ENCODE measurements around the gene ZFPM1.
A peak's percentile ranks its signal among the peaks of the same experiment; 100 is the strongest.

The ZFPM1 gene

GRCh38 chr16:88435437-88436355 is 17.4 kb upstream of the ZFPM1 start:
- no peak for DNase-seq

DNA sequence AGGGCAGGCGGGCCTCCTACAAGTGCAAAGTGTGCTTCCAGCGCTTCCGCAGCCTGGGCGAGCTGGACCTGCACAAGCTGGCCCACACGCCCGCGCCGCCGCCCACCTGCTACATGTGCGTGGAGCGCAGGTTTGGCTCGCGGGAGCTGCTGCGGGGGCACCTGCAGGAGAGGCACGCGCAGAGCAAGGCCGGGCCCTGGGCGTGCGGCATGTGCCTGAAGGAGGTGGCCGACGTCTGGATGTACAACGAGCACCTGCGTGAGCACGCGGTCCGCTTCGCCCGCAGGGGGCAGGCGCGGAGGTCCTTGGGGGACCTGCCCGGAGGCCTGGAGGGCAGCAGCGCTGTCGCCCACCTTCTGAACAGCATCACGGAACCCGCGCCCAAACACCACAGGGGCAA is 16.3 kb upstream of the ZFPM1 start:
- no peak for DNase-seq

- no peak for DNase-seq
Observed at GRCh38 chr16:88437367-88437964, 15.6 kb upstream of the ZFPM1 start.

- no peak for DNase-seq
Observed at GRCh38 chr16:88438084-88438870, 14.8 kb upstream of the ZFPM1 start.

GRCh38 chr16:88439016-88439415 is 14.1 kb upstream of the ZFPM1 start:
- DNase-seq = no peak

DNA sequence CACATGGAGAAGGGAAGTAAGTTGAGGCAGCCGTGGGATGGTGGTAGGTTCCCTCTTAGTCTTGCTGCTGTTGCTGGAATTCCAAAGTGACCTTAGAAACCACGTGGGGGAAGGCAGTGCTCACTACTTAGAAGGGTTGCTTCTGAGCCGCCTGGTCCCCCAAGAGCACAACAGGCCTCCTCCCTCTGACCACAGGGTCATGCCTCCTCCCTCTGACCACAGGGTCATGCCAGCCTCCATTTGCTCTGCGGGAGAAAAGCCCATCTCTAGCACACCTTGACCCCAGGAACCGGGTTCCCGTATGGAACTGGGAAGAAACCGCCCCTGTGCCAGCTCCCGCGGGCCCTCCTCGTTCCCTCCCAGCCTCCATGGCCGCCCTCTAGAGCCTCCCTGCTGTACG is 13.4 kb upstream of the ZFPM1 start:
- DNase-seq = no peak

GRCh38 chr16:88440111-88440510 is 13.0 kb upstream of the ZFPM1 start:
- DNase-seq = no peak

DNA sequence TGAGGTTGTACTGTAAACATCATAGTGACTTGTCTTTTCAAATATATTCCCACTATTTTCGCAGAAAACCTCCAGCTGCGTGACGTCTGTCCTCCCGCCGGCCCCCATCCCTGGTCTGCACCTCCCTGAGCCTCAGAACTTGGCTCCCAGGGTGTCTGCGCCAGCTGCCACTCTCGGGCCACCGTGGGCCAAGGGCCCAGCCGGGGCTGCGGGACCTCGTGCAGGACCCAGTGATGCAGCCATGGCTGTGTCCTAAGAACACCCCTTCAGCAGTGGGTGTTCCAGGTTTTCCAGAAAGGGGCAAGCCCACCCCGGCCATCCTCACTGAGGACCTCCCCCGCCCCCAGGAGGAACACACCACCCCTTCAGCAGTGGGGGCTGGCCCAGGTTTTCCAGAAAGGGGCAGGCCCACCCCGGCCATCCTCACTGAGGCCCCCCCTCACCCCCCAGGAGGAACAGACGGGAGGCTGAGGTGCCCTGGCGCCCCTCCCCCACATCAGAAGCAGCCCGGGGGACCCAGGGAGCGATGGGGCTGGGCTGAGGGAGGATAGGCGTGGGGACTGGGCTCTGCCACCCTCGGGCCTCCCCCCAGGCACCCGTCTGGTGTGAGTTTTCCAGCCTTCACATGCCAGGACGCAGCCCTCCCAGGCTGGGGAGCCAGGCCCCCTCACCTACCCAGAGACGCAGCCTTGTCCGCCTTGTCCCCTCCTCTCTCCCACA is 12.2 kb upstream of the ZFPM1 start:
- no peak for DNase-seq

- DNase-seq = no peak
Observed at GRCh38 chr16:88441460-88441859, 11.6 kb upstream of the ZFPM1 start.

- no peak for DNase-seq
Observed at GRCh38 chr16:88442383-88442726, 10.7 kb upstream of the ZFPM1 start.

DNA sequence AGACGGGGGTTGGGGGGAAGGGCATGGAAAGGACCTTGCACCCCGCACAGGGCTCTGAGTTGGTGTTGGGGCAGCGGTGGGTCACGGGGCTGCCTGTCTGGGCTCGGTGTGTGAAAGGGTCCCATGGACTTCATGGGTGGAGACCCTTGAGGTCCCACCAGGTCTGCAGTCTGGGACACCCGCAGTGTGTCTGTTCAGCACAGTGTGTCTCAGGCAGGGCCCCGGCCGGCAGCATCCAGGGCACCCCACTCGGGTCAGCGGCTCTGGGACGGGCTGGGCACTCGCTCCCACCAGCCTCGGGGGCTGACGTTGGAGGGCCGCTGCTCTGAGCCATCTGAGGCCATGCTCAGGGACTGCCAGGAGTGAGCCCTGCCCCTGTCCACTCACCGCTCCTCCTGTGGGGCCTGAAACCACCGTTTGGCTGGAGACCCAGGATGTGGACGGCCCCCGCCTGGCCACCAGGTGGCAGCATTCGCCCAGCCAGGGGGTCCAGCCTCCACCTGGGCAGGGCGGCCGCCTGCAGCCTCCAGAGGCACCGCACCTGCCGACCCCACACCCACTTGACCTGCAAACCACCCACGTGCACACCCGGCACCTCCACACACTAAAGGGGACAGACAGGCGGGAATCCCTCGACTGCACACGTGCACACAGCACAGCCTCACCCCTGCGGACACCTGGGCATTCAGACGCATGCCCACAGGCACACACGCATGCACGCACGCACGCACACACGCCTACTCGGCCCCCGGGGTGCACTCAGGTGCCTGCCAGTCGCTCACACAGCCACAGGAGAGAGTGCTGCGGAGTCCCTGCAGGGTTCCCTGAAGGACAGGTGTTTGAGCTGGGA is 10.1 kb upstream of the ZFPM1 start:
- peak; percentile 33 for DNase-seq

DNA sequence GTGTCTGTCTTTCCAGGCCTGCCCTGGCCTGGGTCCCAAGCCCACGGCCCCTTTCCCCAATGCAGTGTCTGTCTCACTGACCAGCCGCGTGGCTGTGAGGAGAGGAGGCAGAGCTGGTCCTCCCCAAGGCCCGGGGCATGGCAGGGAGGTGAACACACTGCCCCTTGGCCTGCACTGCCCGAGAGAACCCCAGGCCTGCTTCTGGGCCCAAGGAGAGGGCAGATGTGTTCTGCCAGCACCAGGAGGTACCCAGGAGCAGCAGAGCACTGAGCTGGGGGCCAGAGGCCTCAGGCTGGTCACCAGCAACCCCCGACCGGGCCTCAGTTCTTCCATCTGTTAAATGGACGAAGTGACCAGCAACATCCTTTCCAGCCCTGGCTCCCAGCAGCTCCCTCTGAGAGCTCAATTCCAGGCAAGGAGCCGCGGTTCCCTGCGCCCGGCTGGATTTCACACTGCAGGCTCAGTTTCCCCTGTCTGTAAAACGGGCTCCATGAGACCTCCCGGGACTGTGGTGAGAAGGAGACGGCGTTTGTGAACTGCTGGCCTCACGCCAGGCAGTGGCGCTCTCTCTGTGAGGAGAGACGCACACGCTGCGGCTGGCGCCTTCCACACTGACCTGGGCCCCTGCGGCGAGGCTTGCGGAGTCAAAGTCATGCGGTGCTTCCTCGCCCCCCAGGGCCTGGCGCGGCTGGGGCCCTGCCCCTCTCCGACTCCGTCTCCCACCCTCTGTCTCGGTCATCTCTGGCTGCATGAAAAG is 8.1 kb upstream of the ZFPM1 start:
- DNase-seq = no peak

DNA sequence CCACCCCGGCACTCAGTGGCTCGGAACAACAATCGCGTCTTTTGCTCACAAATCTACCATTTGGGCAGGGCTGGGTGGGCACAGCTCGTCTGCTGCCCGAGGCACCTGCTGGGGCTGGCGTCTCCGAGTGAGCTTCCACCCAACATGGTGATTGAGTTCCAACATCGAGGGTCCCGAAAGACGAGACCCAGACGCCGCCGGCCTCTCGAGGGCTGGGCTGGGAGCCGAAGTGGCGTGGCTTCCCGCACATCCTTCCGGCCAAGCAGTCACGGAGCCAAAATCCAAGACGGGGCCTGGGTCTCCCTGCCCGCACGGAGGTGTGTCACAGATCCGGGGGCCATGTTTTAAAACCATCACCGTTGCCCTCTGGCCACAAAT is 7.5 kb upstream of the ZFPM1 start:
- DNase-seq = no peak

DNA sequence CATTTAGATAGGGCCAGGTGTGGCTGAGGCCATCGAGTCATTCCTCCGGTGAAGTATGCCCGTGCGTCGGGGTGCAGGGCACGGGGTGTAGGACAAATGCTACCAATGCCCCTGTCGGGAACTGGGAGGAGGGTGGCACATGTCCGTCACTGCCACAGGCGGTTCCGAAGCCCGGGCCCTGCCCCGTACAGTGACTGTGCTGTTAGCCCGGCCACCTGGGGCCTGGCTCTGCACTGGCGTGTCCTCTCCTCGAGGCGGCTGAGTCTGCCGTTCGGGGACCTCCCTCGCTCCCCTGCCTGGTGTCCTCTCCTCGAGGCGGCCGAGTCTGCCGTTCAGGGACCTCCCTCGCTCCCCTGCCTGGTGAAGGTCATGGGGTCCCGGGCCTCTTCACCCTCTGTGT is 7.0 kb upstream of the ZFPM1 start:
- DNase-seq = no peak

GRCh38 chr16:88446736-88447135 is 6.3 kb upstream of the ZFPM1 start:
- DNase-seq = no peak

GRCh38 chr16:88447881-88448280 is 5.2 kb upstream of the ZFPM1 start:
- no peak for DNase-seq

- no peak for DNase-seq
Observed at GRCh38 chr16:88448461-88449266, 4.4 kb upstream of the ZFPM1 start.

DNA sequence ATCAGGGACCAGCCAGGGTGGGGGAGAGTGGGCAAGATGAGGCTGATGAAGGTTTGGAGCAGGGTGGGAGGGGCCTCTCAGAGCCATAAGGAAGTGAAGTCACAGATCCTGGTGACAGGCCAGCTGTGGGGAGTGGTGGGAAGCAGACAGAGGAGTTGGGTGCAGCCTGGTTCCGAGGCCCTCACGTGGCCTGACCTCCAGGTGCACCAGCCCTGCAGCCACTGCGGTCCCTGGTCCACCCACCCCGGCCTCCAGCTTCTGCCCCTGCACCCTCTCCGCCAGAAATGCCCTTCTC is 3.9 kb upstream of the ZFPM1 start:
- DNase-seq = no peak

GRCh38 chr16:88451586-88452481 is 1.2 kb upstream of the ZFPM1 start:
- no peak for DNase-seq
